GM23248 (cell line): ENCODE measurements around the gene UPF2. TPM values are rescaled to one million over a fixed set of nuclear protein-coding genes. Genes with fewer than 3 reads are reported as not detected.

Experiments used
- DNase-seq: peaks from one replicate; pipeline ENCODE4 v3.0.0-alpha.2; 2015
- H2AFZ ChIP-seq: fragments of 200-600 bp; sonication (generic); 2 replicates; pipeline ENCODE4 v1.6.1; 2016; ENCODE audit warnings: antibody characterized with exemption
- H3F3A ChIP-seq: fragments of 200-600 bp; sonication (generic); 2 replicates; pipeline ENCODE4 v1.6.1; 2016; ENCODE audit warnings: mild to moderate bottlenecking, antibody characterized with exemption, mixed run types; ENCODE audit not compliant: insufficient read depth
- H3K27ac ChIP-seq: fragments of 200-600 bp; sonication (generic); 2 replicates; pipeline ENCODE4 v1.5.1; 2016; ENCODE audit warnings: mild to moderate bottlenecking
- H3K27me3 ChIP-seq: fragments of 200-600 bp; sonication (generic); replicated peaks from 2 replicates; pipeline ENCODE4 v1.6.1; 2016; ENCODE audit warnings: mild to moderate bottlenecking; ENCODE audit not compliant: insufficient read depth
- H3K36me3 ChIP-seq: fragments of 200-600 bp; sonication (generic); 2 replicates; pipeline ENCODE4 v1.6.1; 2016; ENCODE audit warnings: low read depth, mild to moderate bottlenecking
- H3K4me1 ChIP-seq: fragments of 200-600 bp; sonication (generic); 2 replicates; pipeline ENCODE4 v1.6.1; 2016; ENCODE audit warnings: mild to moderate bottlenecking; ENCODE audit not compliant: insufficient read depth
- H3K4me2 ChIP-seq: fragments of 200-600 bp; sonication (generic); one replicate; pipeline ENCODE4 v1.6.1; 2016; ENCODE audit warnings: mild to moderate bottlenecking; ENCODE audit not compliant: unreplicated experiment
- H3K4me3 ChIP-seq: fragments of 200-600 bp; sonication (generic); 2 replicates; pipeline ENCODE4 v1.5.1; 2016; ENCODE audit warnings: mild to moderate bottlenecking
- H3K79me2 ChIP-seq: fragments of 200-600 bp; sonication (generic); 2 replicates; pipeline ENCODE4 v1.6.1; 2016; ENCODE audit warnings: mild to moderate bottlenecking; ENCODE audit not compliant: insufficient read depth
- H3K9ac ChIP-seq: fragments of 200-600 bp; sonication (generic); 2 replicates; pipeline ENCODE4 v1.6.1; 2016; ENCODE audit warnings: mild to moderate bottlenecking
- H3K9me2 ChIP-seq: fragments of 200-600 bp; sonication (generic); 2 replicates; pipeline ENCODE4 v1.6.1; 2016; ENCODE audit warnings: mixed run types, mild to moderate bottlenecking, moderate library complexity; ENCODE audit not compliant: insufficient read depth
- H3K9me3 ChIP-seq: fragments of 200-600 bp; sonication (generic); one replicate; pipeline ENCODE4 v1.6.1; 2017; ENCODE audit warnings: low read depth
- H4K20me1 ChIP-seq: fragments of 200-600 bp; sonication (generic); 2 replicates; pipeline ENCODE4 v1.6.0; 2016; ENCODE audit not compliant: insufficient read depth
- EZH2 ChIP-seq: fragments of 200-600 bp; sonication (generic); IDR thresholded peaks from 2 replicates; pipeline ENCODE4 v1.6.1; 2018; ENCODE audit warnings: antibody characterized with exemption, mild to moderate bottlenecking; ENCODE audit not compliant: insufficient read depth, poor library complexity, severe bottlenecking
- EZH2phosphoT487 ChIP-seq: fragments of 200-600 bp; sonication (generic); IDR thresholded peaks from 2 replicates; pipeline ENCODE4 v1.6.1; 2018; ENCODE audit warnings: antibody characterized with exemption, moderate library complexity, mild to moderate bottlenecking, low read depth; ENCODE audit not compliant: insufficient read depth
- WGBS, 2 experiments: methylation state at CpG; one replicate each; pipeline ENCODE4 v1.1.6; 2015 to 2017; ENCODE audit warnings: low lambda C conversion rate in 2 of 2, low coverage in 1 of 2; ENCODE audit errors: missing lambda C conversion rate in 2 of 2; 5-methylcytosine and 5-hydroxymethylcytosine counted together
- in situ Hi-C: fragments of 300-500 bp; cut with MboI; formaldehyde crosslinking; loops from 2 replicates; pipeline ENCODE4 v1.15.0; 2020
- polyA plus RNA-seq: library from polyadenylated mRNA; unstranded; fragments of >200 nt; fragmentation: Nextera tagmentation; extraction: Ambion mirVana; gene quantifications from 2 replicates; pipeline ENCODE4 v1.2.1, GENCODE V29; 2016
- total RNA-seq: library from RNA; depleted of rRNA; stranded (reverse); fragments of >200 nt; shearing (Covaris generic); gene quantifications from 2 replicates; pipeline ENCODE4 v1.2.3, GENCODE V29; 2014

The UPF2 gene
- total and polyA plus RNA-seq, 2 experiments from 2014 or later = 12.7 to 14.1 TPM

GRCh38 chr10:11993834-11994468, 48.7 kb downstream of the UPF2 start:
- Histone ChIP-seq H3K9ac (no peak overlapping the region), H3K9me2 (no peaks in the 10 kb centered on the region), H3K4me1 (no peaks in the 10 kb centered on the region), H3F3A (no peaks in the 10 kb centered on the region), H4K20me1 (no peaks in the 10 kb centered on the region), H3K79me2 (peaks cover 6% of the 10 kb centered on the region; the same call in 1 of the 2 replicates), H3K27ac (no peak overlapping the region), H3K27me3 (no peaks in the 10 kb centered on the region), H3K9me3 (no peaks in the 10 kb centered on the region), H3K4me2 (no peak overlapping the region), H3K36me3 (peaks cover 33% of the 10 kb centered on the region), H3K4me3 (no peak overlapping the region), H2AFZ (no peak overlapping the region)
- DNase-seq = no peak
- TF ChIP-seq EZH2phosphoT487 (no peak), EZH2 (no peak)
- WGBS, 2 experiments = 96 to 97% methylated on average over 6 of the region's 6 CpGs
- in situ Hi-C loops = no loop called here

GRCh38 chr10:11988924-11989323, 53.7 kb downstream of the UPF2 start:
- H3K4me1 ChIP-seq = no peaks in the 10 kb centered on the region
- TF ChIP-seq EZH2phosphoT487 (no peak), EZH2 (no peak)
- H3K9me2 ChIP-seq = no peaks in the 10 kb centered on the region
- in situ Hi-C loops = loop anchor here (10.0 kb wide), 1 partner anchor 204 kb away; no protein-coding TSS in a partner anchor
- H3F3A ChIP-seq = no peaks in the 10 kb centered on the region
- H3K4me3 ChIP-seq = no peak overlapping the region
- no peak overlapping the region for H3K4me2 ChIP-seq
- H3K9ac ChIP-seq = no peak overlapping the region
- no peak overlapping the region for H3K27ac ChIP-seq
- no peaks in the 10 kb centered on the region for H4K20me1 ChIP-seq
- 100% methylated on average over 1 of the region's 1 CpG for WGBS, 2 experiments
- no peak for DNase-seq
- no peak overlapping the region for H2AFZ ChIP-seq
- no peaks in the 10 kb centered on the region for H3K27me3 ChIP-seq
- H3K79me2 ChIP-seq = peaks cover 6% of the 10 kb centered on the region; the same call in 1 of the 2 replicates
- H3K9me3 ChIP-seq = no peaks in the 10 kb centered on the region
- peaks cover 26% of the 10 kb centered on the region for H3K36me3 ChIP-seq

GRCh38 chr10:11986593-11987216, 55.9 kb downstream of the UPF2 start:
- no peaks in the 10 kb centered on the region for H3K27me3 ChIP-seq
- DNase-seq = peak; percentile 88
- no peaks in the 10 kb centered on the region for H3K9me3 ChIP-seq
- H3K4me2 ChIP-seq = no peak overlapping the region
- peaks cover 31% of the 10 kb centered on the region for H3K36me3 ChIP-seq
- no peaks in the 10 kb centered on the region for H4K20me1 ChIP-seq
- H3F3A ChIP-seq = no peaks in the 10 kb centered on the region
- no peaks in the 10 kb centered on the region for H3K9me2 ChIP-seq
- no peak for TF ChIP-seq EZH2
- no peak for TF ChIP-seq EZH2phosphoT487
- no peak overlapping the region for H3K4me3 ChIP-seq
- H3K4me1 ChIP-seq = no peaks in the 10 kb centered on the region
- 55 to 57% methylated on average over 7 of the region's 7 CpGs for WGBS, 2 experiments
- no peak overlapping the region for H3K27ac ChIP-seq
- in situ Hi-C loops = loop anchor here (10.0 kb wide), 1 partner anchor 202 kb away; no protein-coding TSS in a partner anchor
- no peak overlapping the region for H2AFZ ChIP-seq
- no peak overlapping the region for H3K9ac ChIP-seq
- H3K79me2 ChIP-seq = peaks cover 6% of the 10 kb centered on the region; the same call in 1 of the 2 replicates

GRCh38 chr10:11982253-11982652, 60.4 kb downstream of the UPF2 start:
- peaks cover 6% of the 10 kb centered on the region; the same call in 1 of the 2 replicates for H3K79me2 ChIP-seq
- H3K9ac ChIP-seq = no peak overlapping the region
- peaks cover 20% of the 10 kb centered on the region; the same call in 1 of the 2 replicates for H3K36me3 ChIP-seq
- no peaks in the 10 kb centered on the region for H3K9me3 ChIP-seq
- H3K4me1 ChIP-seq = no peaks in the 10 kb centered on the region
- DNase-seq = no peak
- TF ChIP-seq EZH2 = no peak
- TF ChIP-seq EZH2phosphoT487 = no peak
- in situ Hi-C loops = loop anchor here (10.0 kb wide), 1 partner anchor 197 kb away; no protein-coding TSS in a partner anchor
- H3K4me3 ChIP-seq = no peak overlapping the region
- H4K20me1 ChIP-seq = no peaks in the 10 kb centered on the region
- no peaks in the 10 kb centered on the region for H3F3A ChIP-seq
- no peaks in the 10 kb centered on the region for H3K9me2 ChIP-seq
- no peak overlapping the region for H3K4me2 ChIP-seq
- no peak overlapping the region for H3K27ac ChIP-seq
- no peaks in the 10 kb centered on the region for H3K27me3 ChIP-seq
- 96 to 98% methylated on average over 3 of the region's 3 CpGs for WGBS, 2 experiments
- H2AFZ ChIP-seq = no peak overlapping the region
